ENCODE measurements around the gene SLC7A1. TPM values are rescaled to one million over a fixed set of nuclear protein-coding genes. Genes with fewer than 3 reads are reported as not detected.

Gene SLC7A1
- total RNA-seq, 1 donor = 28.1 TPM

- TF ChIP-seq CTCF (IDR thresholded peaks at IDR 0.05; ENCODE audit: insufficient read depth, low read depth, low read length) = no peak
- DNase-seq (ENCODE audit: low read depth) = peak; percentile 72
- H3K4me3 ChIP-seq (ENCODE audit: low read depth, low read length) = peak overlapping the region; percentile 80
These were observed 643 bp downstream of the SLC7A1 start for GRCh38 chr13:29594710-29595379.

DNA sequence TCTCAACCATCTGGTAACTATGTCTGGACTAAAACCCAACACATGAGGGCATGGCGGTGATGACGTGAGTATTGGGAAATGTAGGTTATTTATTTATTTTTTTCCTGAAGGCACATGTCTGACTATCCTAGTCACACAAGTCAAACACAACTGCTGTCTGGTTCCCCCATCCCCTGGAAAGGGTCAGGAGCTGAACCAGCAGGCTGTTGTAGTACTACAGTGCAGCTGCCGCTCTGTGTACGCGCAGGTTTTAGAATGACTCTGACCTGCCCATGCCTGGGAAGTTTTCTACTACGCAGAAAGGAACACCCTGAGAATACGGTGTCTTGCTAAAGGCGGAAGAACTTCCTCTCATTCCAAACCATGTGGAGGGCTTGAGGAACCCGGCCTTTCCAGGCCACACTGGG is 1.2 kb downstream of the SLC7A1 start:
- no peak for TF ChIP-seq CTCF (IDR thresholded peaks at IDR 0.05; ENCODE audit: insufficient read depth, low read depth, low read length)
- peak overlapping the region; percentile 80 for H3K4me3 ChIP-seq (ENCODE audit: low read depth, low read length)
- peak; percentile 86 for DNase-seq (ENCODE audit: low read depth)

DNA sequence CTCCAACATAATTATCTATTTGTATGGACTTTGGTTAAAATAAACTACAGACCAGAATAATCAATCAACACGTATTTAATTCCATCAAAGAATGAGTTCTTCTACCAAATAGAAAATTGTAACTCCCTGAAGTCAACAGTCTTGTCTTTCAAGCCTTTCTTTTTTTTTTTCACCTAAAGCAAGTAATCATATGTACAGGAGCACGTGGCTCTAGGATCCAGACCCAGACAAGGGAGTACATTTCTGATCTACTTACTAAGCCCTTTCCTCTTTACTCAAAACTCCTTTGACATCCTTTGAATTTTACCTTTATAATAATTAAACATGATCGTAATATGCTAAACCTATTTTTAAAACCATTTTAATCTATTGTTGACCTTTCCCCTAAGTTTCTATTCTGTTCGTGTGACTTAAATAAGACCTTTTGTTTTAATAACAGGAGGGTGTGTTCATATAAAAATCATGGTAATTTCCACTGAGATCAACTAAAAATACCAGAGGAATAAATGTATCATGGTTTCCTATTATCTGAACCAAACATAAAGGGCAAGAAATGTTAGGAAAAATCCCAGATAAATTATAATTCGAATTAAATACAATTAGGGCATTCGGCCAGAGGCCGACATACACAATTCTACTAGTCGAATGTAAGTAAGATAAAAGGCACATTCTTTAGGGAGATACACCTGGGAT is 1.7 kb downstream of the SLC7A1 start:
- peak overlapping the region; percentile 80 for H3K4me3 ChIP-seq (ENCODE audit: low read depth, low read length)

GRCh38 chr13:29591310-29591709 is 4.2 kb downstream of the SLC7A1 start:
- H3K4me3 ChIP-seq (ENCODE audit: low read depth, low read length) = no peak overlapping the region
- DNase-seq (ENCODE audit: low read depth) = peak; percentile 28
- TF ChIP-seq CTCF (IDR thresholded peaks at IDR 0.05; ENCODE audit: insufficient read depth, low read depth, low read length) = no peak

More for the DNA sequence above, 1.7 kb downstream of the SLC7A1 start:
- DNase-seq (ENCODE audit: low read depth) = no peak
- no peak for TF ChIP-seq CTCF (IDR thresholded peaks at IDR 0.05; ENCODE audit: insufficient read depth, low read depth, low read length)

- peak; percentile 9 for TF ChIP-seq CTCF (IDR thresholded peaks at IDR 0.05; ENCODE audit: insufficient read depth, low read depth, low read length)
- no peak overlapping the region for H3K4me3 ChIP-seq (ENCODE audit: low read depth, low read length)
- DNase-seq (ENCODE audit: low read depth) = no peak
These were observed 5.5 kb downstream of the SLC7A1 start for GRCh38 chr13:29589967-29590366.

GRCh38 chr13:29589234-29589633 is 6.3 kb downstream of the SLC7A1 start:
- no peak overlapping the region for H3K4me3 ChIP-seq (ENCODE audit: low read depth, low read length)
- DNase-seq (ENCODE audit: low read depth) = peak; percentile 17

More at GRCh38 chr13:29589234-29589633, 6.3 kb downstream of the SLC7A1 start:
- no peak for TF ChIP-seq CTCF (IDR thresholded peaks at IDR 0.05; ENCODE audit: insufficient read depth, low read depth, low read length)

Measured in fibroblast of villous mesenchyme (primary cell).